HG03108 (cell line): ENCODE results near the gene C9orf72.

Experiments used
- ATAC-seq: cut with Tn5 transposase; IDR thresholded peaks from one replicate; pipeline ENCODE4 v1.9.1; 2021; ENCODE audit warnings: moderate library complexity; ENCODE audit not compliant: unreplicated experiment

The C9orf72 gene

DNA sequence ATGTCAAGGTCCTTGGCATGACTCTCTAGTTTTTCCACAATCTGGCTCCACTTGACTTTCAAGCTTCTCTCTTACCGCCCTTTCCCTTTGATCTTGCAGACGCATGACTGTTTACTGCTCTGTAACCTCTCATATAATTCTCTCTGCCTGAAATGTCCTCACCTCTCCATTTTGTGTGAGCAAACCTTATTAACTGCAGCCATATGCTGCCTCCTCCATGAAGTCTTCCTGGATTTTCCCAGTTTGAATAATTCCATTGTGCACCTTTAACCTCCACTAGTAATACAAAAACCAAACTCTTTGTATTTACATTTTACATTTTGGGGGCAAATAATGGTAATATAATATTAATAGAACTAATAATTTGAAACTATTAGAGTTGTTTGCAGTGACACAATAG is 9.5 kb upstream of the C9orf72 start:
- ATAC-seq: no peak

DNA sequence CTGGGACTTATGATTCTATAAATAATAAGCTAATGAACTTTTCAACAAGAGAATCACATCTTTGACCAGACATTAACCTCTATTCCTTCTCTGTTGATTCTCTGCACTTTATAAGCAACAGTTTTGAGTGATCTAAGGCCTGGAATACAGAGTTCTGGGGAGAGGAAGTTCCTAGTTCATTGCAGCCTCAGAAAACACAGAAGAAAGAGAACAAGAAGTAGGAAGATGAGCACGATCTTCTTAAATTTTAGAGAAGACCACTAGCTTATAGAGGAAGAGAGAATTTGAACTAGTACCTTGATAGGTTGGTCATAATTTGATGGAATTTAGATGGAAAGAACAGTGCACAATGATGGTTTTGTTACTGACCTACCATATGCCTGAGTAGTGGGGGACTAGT is 8.5 kb upstream of the C9orf72 start:
- ATAC-seq: no peak

DNA sequence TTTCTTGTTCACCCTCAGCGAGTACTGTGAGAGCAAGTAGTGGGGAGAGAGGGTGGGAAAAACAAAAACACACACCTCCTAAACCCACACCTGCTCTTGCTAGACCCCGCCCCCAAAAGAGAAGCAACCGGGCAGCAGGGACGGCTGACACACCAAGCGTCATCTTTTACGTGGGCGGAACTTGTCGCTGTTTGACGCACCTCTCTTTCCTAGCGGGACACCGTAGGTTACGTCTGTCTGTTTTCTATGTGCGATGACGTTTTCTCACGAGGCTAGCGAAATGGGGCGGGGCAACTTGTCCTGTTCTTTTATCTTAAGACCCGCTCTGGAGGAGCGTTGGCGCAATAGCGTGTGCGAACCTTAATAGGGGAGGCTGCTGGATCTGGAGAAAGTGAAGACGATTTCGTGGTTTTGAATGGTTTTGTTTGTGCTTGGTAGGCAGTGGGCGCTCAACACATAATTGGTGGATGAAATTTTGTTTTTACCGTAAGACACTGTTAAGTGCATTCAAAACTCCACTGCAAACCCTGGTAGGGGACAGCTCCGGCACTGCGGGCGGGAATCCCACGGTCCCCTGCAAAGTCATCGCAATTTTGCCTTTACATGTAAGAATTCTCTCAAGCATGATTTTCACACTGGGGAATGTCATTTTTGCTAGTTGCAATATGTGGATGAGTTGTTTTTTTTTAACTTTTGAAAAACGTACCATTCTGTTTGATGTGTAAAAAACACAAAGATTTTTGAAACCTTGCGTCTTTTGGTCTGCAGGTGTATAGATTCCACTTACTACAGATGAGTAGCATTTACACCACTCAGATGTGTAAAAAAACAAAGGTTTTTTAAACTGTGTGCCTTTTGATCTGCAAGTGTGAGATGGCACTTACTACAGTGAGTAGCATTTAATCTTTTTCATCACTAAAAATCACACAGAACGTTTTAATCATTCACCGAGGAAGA is 631 bp upstream of the C9orf72 start:
- peak; percentile 82 for ATAC-seq

DNA sequence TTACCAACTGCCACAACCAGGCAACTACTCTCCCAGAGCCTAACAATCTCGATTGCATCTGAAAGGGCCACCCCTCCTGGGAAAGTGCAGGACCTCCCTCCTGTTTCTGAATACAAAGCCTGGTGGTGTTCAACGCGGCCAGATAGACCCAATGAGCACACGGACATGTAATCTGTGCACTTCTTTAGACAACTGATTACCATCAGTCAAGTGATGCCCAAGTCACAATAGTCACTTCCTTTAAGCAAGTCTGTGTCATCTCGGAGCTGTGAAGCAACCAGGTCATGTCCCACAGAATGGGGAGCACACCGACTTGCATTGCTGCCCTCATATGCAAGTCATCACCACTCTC is 739 bp downstream of the C9orf72 start:
- peak; percentile 29 for ATAC-seq

DNA sequence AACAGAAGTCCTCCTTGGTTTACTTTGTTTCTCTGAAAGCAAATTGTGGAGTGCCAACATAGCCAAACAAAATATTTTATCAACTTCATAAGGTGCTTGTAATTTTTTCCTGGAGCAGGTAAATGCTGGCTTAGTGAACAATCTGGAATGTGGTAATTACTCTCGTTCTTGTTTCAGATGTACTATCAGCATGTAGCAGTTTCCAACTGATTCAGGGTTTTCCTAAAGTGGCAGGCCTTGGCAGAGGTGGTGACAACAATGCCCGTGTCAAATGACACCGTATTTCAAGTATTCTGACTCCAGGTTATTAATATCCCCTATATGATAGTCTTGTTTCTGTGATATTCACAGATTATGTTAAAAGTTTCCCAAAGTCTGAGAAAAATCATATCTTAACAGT is 1.2 kb downstream of the C9orf72 start:
- no peak for ATAC-seq

DNA sequence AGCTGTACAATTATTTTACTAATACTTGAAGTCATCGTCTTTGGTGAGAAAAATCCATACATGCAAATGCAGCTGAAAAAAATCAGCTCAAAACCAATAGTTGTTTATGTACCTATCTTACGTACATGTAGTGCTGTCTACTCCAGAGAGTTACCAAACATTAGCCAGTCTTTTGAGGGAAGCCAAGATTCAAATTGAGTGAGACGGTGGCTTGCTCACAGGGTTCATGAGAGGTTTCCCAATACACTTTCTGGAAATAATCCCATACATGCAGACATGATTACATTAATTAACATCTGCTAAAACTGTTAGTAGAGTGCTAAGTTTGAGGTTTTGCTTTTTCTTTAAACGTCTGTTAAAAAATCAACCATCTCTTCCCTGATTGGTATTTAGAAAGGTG is 2.3 kb downstream of the C9orf72 start:
- ATAC-seq: no peak

DNA sequence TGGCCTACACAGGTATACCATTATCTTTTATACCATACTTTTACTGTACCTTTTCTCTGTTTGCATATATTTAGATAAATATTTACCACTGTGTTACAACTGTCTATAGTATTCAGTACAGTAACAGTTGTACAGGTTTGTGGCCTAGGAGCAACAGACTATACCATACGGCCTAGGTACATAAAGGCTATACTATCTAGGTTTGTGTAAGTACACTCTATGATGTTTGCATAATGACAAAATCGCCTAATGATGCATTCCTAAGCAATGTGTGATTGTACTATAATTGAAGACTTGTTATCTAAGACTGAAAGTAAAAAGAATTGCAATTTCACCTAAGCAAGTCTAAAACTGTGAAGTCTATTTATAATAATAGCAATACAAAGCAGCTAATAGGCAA is 3.9 kb downstream of the C9orf72 start:
- ATAC-seq: no peak

DNA sequence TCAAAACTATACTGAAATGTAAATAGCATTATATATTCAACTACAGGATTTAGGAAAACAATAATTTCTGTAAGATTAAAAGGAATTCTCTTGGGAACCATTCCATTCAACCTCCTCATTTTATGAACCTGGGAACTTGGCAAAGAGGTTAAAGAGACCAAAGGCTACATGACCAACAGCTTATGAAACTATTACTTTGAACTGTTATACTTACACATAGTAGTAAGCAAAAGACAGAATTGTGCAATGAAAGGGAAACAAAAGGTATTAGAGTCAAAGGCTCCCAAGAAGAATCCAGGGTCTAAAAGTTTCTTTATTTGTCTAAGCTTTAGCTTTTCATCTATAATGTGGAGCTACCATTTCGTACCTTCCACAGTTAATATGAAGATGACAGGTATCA is 7.2 kb downstream of the C9orf72 start:
- no peak for ATAC-seq

DNA sequence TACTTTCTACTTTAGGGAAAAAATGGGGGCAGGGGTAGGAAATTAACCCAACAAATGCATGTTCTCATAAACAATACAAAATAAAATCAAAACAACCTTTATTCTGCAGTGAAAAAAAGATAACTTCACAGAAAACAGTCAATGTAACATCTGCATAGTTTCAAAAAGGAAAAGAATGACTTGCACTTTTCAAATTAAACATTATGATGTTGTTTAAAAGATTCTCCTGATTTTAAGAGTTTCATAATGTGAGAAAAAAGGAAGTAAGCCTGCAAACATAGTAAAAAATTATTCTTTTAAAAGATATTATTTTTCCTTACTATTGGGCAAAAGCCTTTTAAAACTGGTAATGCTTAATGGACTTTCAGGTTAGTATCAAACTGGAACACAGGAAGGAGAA is 7.6 kb downstream of the C9orf72 start:
- no peak for ATAC-seq

DNA sequence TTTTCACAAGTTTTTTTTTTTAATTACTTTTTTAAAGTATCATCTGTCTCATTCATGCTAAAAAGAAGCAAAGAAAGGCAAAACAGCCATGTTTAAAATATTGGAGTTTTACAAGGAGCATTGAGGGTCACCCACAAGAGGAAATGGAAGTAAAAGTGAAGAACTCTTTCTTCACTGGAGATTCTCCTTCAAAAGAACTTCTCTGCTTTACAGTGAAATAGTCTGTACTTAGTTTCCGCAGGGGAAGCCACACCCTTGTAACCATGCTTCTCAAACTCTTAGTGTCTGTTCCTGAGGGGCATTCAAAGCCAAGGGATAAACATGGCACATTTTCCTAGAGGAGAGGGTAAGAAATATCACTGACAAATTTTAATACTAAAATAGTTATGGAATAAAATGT is 8.6 kb downstream of the C9orf72 start:
- no peak for ATAC-seq

DNA sequence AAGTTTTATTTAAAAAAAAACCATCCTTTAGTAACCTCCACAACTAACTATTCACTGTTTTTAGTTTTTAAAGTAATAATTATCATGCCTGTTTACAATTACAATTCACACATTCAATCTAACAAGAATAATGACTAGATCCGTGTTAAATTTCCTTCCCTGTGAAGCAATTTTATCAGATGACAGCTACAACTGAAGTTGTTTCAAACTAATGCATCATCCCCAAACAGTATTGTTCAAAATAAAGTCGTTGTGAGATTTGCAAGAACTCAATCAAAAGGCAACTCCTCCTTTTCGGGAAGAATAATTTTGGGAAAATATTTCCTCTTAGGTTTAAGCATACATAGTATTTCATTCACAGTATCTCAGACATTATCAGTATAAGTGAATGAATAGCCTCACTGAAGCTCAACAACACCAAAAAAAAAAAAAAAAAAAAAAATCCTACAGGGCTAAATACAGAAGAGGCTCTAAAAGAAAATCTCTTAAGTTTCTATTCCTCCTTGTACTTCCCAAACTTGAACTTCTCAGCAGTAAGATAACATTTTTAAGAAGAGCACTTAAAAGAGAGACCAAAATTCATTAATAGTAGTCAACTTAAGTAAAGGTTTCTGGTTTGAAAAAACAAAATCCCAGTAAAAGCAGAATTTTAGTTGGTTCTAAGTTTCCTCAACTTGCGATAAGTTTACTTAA is 9.4 kb downstream of the C9orf72 start:
- no peak for ATAC-seq

DNA sequence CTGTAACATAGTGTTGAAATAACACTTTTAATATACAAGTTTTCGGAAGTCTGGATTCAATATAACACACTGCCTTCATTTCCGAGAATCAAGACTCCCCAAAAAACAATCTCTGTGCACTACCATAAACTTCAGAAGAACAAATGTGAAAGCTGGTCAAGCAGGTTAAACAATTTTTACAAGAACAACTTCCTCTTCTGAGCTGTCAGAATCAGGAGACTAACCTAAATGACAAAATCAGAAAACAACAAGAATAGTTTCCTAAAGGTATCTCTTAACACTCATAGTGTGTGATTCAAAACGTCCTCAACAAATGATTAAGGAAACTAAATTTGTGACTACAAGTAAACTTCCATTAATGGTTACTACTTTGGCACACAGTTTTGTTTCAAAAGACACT is 11.6 kb downstream of the C9orf72 start:
- ATAC-seq: no peak

DNA sequence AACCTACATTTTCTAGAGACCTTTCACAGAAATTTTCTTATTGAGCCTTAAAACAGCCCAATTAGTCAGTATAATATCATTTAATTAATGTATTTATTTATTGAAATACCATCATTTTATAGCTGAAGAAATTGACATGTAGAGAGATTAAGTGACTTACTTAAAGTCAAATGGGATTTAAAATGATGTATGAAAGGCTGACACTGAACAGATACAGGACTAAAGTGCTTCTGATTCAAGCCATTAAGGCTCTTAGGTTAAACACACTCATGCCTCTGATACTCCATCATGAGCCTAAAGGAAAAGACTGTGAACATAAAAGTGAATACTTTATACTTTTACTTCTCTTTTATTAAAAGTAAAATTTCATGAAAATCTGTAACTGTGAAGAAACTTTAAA is 12.8 kb downstream of the C9orf72 start:
- no peak for ATAC-seq

DNA sequence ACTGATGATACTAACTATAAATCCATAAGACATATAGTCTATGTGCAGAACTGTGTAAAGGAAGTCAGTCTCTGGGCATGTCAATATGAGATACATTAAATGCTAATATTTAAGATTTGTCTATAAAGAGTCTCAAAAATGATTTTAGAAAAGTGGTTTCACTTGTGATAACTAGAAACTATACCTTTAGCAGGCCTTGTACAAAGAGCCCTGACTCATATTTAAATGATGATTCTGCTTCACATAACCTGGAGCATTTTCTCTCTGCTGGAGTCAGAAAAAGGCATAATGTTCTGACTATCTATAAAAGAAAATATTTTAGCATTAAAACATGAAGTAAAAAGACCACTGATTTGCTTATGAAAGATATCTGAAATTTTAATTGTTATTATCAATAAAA is 15.0 kb downstream of the C9orf72 start:
- ATAC-seq: no peak

DNA sequence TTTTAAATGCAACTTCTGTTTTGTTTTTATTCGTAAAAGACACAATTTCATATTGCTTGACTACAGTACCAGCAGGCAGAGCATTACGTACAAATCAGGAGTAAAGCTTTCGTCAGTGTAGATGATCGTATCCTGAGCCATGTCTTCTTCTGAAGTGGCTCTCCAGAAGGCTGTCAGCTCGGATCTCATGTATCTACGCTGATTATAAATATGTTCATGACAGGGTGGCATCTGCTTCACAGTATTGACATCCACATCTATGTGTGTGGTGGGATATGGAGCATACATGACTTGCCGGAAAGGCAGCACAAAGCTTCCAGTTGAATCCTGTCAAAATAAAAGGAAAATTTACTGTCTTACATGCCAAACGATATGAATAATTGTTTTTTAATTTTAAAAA is 16.8 kb downstream of the C9orf72 start:
- ATAC-seq: no peak

DNA sequence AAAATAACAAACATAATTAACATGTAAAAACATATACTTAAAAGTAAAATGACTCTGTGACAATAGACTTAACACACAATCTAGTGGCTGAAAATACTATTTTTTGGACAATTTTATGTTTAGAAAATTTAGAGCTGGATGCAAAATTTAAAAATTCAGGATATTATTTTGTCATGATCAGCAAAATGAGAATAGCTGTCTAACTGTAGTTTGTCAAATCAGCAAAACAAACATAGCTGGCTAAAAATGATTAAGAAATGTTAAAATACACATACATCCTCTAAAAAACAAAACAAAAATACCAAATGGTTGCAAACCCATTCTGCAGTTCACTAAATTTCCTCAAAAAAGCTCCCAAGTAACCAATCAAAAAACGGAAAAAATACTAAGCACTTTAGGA is 18.6 kb downstream of the C9orf72 start:
- no peak for ATAC-seq

DNA sequence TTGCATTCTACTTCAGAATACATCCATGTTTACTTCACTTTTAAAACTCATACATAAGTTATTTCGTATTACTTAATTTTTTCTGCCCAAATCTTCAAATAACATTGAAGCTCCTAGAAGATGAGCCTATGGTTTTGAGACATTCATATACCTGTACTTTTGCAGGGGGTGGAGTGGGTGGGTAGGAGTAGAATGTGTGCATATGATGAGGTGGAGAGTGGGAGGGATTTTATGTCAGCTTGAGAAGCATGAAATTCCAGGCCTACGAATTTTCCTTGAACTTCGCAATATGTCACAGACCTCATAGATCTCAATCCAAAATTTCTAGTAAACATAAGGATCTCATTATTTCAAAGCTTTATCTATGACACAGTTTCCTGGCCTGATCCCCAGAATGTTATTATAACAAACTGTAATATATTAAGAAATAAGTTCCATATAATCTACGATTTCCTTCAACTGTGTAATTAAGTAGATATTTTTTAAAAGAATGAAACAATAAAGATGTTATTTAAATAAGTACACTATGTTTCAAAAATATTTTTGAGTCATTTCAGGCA is 24.0 kb downstream of the C9orf72 start:
- no peak for ATAC-seq

DNA sequence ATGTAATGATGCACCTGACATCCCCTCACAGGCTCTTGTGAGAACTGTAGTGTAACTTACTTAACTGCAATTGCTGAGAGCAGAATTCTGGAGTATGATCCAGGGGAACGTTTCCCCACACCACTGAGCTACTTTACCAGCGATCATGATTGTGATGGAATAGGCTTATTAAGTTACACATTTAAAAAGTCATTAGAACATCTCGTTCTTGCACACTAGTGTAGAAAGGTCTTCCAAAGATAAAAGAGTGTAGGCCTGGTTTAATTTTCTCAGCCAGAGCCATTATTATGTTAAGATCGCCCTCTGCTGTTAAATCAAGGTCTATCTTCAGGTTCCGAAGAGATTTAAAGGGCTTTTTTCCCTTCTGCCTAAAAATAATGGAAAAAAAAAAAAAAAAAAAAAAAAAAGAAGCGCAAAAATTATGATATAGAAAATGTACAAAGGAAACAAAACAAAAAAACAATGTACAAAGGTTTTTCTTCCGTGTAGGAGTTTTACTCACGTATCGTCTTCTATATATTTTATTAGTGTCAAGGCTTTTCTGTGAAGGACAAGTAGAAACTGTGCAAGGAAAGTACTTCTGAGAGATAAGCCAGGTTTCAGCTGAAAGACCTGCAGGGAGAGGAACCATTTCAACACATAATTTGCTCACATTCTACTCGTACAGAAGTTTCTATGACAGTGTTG is 25.1 kb downstream of the C9orf72 start:
- ATAC-seq: no peak

DNA sequence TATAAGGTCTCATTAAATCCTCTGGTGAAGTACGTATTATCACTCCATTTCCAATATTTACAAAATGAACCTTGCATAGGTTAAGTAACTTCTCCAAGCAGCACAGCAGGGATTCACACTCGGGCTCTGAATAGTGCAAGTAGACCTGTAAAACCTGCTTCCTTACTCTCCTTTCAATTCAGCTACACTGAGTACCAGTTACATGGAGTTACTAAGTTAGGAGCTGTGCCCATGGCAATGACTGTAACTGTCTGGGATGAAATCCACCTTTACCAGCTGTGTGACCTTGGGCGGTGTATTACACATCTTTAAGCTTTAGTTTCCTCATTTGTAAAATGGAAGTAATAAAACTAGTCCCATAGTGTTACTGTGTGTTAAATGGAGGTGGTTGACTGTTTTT is 27.8 kb downstream of the C9orf72 start:
- no peak for ATAC-seq

DNA sequence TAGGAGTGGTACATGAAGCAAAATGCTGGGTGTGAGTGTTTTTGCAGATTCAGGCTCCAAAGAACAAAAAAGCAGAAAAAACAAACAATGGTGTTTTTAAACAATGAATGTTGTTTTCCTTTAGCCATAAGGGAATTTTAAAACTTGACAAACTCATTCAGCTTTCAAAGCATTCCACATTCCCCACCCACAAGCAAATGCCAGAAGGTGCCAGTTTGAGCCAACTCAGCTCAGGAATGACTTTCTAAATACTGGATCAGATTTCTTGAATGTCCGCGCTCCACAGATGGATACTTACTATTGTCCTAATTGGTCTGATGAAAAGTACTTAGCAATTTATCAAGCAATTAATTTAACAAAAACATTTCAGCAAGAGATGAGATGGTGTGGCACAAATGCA is 30.8 kb downstream of the C9orf72 start:
- ATAC-seq: no peak

DNA sequence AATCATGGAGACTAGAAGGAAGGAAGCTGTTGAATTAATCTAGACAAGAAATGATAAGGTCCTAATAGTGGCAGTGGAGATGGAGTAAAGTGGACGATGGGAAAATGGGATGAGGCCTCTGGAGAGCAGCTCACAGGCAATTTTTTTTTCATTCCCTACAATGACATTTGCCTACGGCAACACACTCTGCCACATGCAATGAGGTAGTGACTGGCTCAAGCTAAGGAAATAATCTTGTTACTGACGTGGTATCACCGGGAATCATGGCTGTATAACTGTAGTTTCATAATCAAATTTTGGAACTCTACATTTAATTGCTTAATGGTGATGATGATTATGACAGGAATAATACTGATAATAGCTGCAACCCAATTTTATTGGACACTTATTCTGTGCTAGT is 31.5 kb downstream of the C9orf72 start:
- no peak for ATAC-seq

DNA sequence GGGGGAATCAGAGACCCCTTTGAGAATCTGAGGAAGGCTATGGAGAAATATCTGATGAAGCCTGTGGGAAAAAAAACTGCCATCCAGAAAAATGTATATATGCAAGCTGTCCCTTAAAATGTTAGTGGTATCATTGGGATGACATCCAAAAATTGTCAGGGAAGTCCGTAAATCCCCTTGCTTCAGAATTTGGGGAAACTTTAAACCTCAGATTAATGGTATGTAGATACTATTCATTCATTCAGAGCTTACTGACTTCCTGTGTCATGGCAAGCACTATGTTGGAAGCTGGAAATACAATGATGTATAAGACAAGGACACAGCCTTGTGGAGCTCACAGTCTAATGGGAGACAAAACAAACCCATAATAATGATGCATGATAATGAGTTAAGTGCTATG is 32.8 kb downstream of the C9orf72 start:
- ATAC-seq: no peak
